Osteocyte (in vitro differentiated cells): ENCODE measurements around the gene MTCL3.

Source experiments
- DNase-seq: peaks from one replicate; pipeline ENCODE4 v3.0.0; 2021; ENCODE audit warnings: mixed read lengths; ENCODE audit not compliant: unreplicated experiment; ENCODE audit errors: extremely low spot score
- H3K27ac Mint-ChIP-seq: one replicate; pipeline ENCODE4 v1.8.0; 2021; ENCODE audit warnings: mild to moderate bottlenecking, mixed read lengths; ENCODE audit not compliant: unreplicated experiment
- H3K27me3 Mint-ChIP-seq: one replicate; pipeline ENCODE4 v1.8.0; 2021; ENCODE audit warnings: mixed read lengths; ENCODE audit not compliant: unreplicated experiment
- H3K36me3 Mint-ChIP-seq: one replicate; pipeline ENCODE4 v1.8.0; 2021; ENCODE audit warnings: mixed read lengths; ENCODE audit not compliant: unreplicated experiment
- H3K4me1 Mint-ChIP-seq: one replicate; pipeline ENCODE4 v1.8.0; 2021; ENCODE audit warnings: mixed read lengths; ENCODE audit not compliant: unreplicated experiment
- H3K4me3 Mint-ChIP-seq: one replicate; pipeline ENCODE4 v1.8.0; 2021; ENCODE audit warnings: mild to moderate bottlenecking, moderate library complexity, mixed read lengths; ENCODE audit not compliant: unreplicated experiment
- H3K9me3 Mint-ChIP-seq: one replicate; pipeline ENCODE4 v1.8.0; 2021; ENCODE audit warnings: mixed read lengths; ENCODE audit not compliant: unreplicated experiment
- CTCF ChIP-seq: fragments of 200-600 bp; sonication (generic); IDR thresholded peaks from 2 replicates; pipeline ENCODE4 v1.5.0; 2021; ENCODE audit warnings: antibody characterized with exemption, mild to moderate bottlenecking, moderate library complexity

Gene MTCL3

GRCh38 chr6:127453845-127454619 lies 65.1 kb downstream of the MTCL3 start:
- Mint-ChIP-seq H3K9me3 (no peaks in the 10 kb centered on the region), H3K27me3 (no peaks in the 10 kb centered on the region), H3K36me3 (no peaks in the 10 kb centered on the region), H3K27ac (no peak overlapping the region), H3K4me1 (peaks cover 4% of the 10 kb centered on the region), H3K4me3 (no peak overlapping the region)
- no peak for DNase-seq
- TF ChIP-seq CTCF, result no peak

GRCh38 chr6:127452803-127453202 lies 66.3 kb downstream of the MTCL3 start:
- H3K27me3 Mint-ChIP-seq, result no peaks in the 10 kb centered on the region

GRCh38 chr6:127451388-127451787 lies 67.7 kb downstream of the MTCL3 start:
- Mint-ChIP-seq H3K27ac (no peak overlapping the region), H3K27me3 (no peaks in the 10 kb centered on the region), H3K36me3 (no peaks in the 10 kb centered on the region), H3K4me3 (no peak overlapping the region), H3K9me3 (no peaks in the 10 kb centered on the region), H3K4me1 (no peaks in the 10 kb centered on the region)
- TF ChIP-seq CTCF, result no peak
- DNase-seq, result no peak

More at GRCh38 chr6:127452803-127453202, 66.3 kb downstream of the MTCL3 start:
- TF ChIP-seq CTCF, result no peak
- no peaks in the 10 kb centered on the region for H3K4me1 Mint-ChIP-seq
- no peaks in the 10 kb centered on the region for H3K9me3 Mint-ChIP-seq
- H3K36me3 Mint-ChIP-seq, result no peaks in the 10 kb centered on the region
- DNase-seq, result no peak
- no peak overlapping the region for H3K27ac Mint-ChIP-seq
- H3K4me3 Mint-ChIP-seq, result no peak overlapping the region

- Mint-ChIP-seq H3K9me3 (no peaks in the 10 kb centered on the region), H3K27ac (no peak overlapping the region), H3K36me3 (no peaks in the 10 kb centered on the region), H3K27me3 (no peaks in the 10 kb centered on the region), H3K4me1 (no peaks in the 10 kb centered on the region), H3K4me3 (no peak overlapping the region)
- no peak for TF ChIP-seq CTCF
- no peak for DNase-seq
Measured at GRCh38 chr6:127447780-127448179, 71.4 kb downstream of the MTCL3 start.

GRCh38 chr6:127446356-127446755 lies 72.8 kb downstream of the MTCL3 start:
- no peak overlapping the region for H3K4me3 Mint-ChIP-seq
- no peak for TF ChIP-seq CTCF
- H3K27me3 Mint-ChIP-seq, result no peaks in the 10 kb centered on the region
- no peak overlapping the region for H3K27ac Mint-ChIP-seq
- no peaks in the 10 kb centered on the region for H3K36me3 Mint-ChIP-seq
- H3K9me3 Mint-ChIP-seq, result no peaks in the 10 kb centered on the region
- no peak for DNase-seq
- no peaks in the 10 kb centered on the region for H3K4me1 Mint-ChIP-seq
